ENCODE results near the gene MTCL1.

- TF ChIP-seq CTCF (IDR thresholded peaks at IDR 0.05; ENCODE audit: low read length) (no peak), EZH2 (IDR thresholded peaks at IDR 0.05; ENCODE audit: borderline replicate concordance, low read length) (no peak)
Observed at GRCh38 chr18:8835521-8835953, 130.2 kb downstream of the MTCL1 start.
